Erythroblast (primary cell): ENCODE data around the gene RNF41.

Experiments used
- GATA1 ChIP-seq: IDR thresholded peaks from 2 replicates; pipeline ENCODE4 v1.6.1; 2011; ENCODE audit warnings: low read depth, mild to moderate bottlenecking, control low read depth, low read length, moderate library complexity
- POLR2A ChIP-seq: IDR thresholded peaks from 2 replicates; pipeline ENCODE4 v1.6.1; 2011; ENCODE audit warnings: mild to moderate bottlenecking, low read length

DNA sequence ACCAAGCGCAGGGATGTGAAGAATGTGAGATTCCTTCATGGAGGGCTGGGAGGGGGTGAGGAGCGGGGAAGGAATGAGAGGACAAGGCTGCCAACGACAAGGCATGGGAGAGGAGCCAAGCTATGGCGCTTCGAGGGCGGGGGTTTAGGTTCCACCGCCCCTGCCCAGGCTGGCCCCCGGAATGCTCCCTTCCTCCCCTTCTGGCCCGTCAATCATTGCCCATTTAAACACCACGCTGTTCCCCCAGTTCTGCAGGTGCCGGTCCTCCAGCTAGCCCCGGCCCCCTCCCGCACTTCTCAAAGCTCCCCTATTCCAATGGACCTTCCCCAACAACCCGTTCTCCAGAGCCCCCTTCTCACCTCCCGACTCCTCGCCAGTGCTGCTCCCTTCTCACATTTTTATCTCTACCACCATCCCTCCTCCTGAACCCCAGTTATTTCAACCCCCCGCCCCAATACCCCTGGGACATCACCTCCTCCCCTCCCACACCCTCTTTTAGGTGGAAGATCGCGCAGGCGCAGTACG is 428 bp downstream of the RNF41 start:
- no peak for TF ChIP-seq POLR2A
- no peak for TF ChIP-seq GATA1
